H1 (cell line): ENCODE data around the gene FASTKD1. TPM values are rescaled to one million over a fixed set of nuclear protein-coding genes. Genes with fewer than 3 reads are reported as not detected.

Source experiments
- CTCF ChIA-PET: fragments of 300-600 bp; sonication (Branson Sonifier 250); formaldehyde crosslinking; loops from one replicate; lab custom pipeline; 2021; ENCODE audit not compliant: partially characterized antibody; lab: Charles Lee
- POLR2A ChIA-PET: fragments of 300-600 bp; sonication (Branson Sonifier 250); formaldehyde crosslinking; loops from one replicate; lab custom pipeline; 2021; ENCODE audit warnings: inconsistent platforms; ENCODE audit not compliant: partially characterized antibody; lab: Charles Lee
- DNase-seq, 2 experiments: peaks; one replicate each; pipeline versions ENCODE4 v3.0.0 to v3.0.0-alpha.2; 2010 to 2022; ENCODE audit warnings: low spot score in 2 of 2, low read depth in 1 of 2, mixed read lengths in 1 of 2
- FAIRE-seq: peaks from 2 replicates; lab custom pipeline; 2011; peaks lifted over from hg19 to GRCh38; lab: Jason Lieb, UNC
- H2AFZ ChIP-seq: 2 replicates; pipeline ENCODE4 v1.8.1; 2012; ENCODE audit warnings: low read length, inconsistent platforms
- H2AK5ac ChIP-seq: 2 replicates; pipeline ENCODE4 v1.6.1; 2013; ENCODE audit warnings: low read depth, low read length
- H2BK120ac ChIP-seq: replicated peaks from 2 replicates; pipeline ENCODE3; 2013; ENCODE audit warnings: low read depth, low read length, inconsistent platforms
- H2BK12ac ChIP-seq: 2 replicates; pipeline ENCODE4 v1.6.1; 2013; ENCODE audit warnings: low read depth, low read length
- H2BK15ac ChIP-seq: 2 replicates; pipeline ENCODE4 v1.6.1; 2013; ENCODE audit warnings: low read length
- H2BK20ac ChIP-seq: 2 replicates; pipeline ENCODE4 v1.6.1; 2013; ENCODE audit warnings: low read length
- H2BK5ac ChIP-seq: 2 replicates; pipeline ENCODE4 v1.6.1; 2013; ENCODE audit warnings: low read depth, low read length
- H3K14ac ChIP-seq: 2 replicates; pipeline ENCODE4 v1.6.1; 2013; ENCODE audit warnings: inconsistent platforms; ENCODE audit not compliant: insufficient read length
- H3K18ac ChIP-seq: 2 replicates; pipeline ENCODE4 v1.6.1; 2013; ENCODE audit warnings: low read length; ENCODE audit errors: extremely low read depth
- H3K23ac ChIP-seq: 2 replicates; pipeline ENCODE4 v1.6.1; 2013; ENCODE audit warnings: inconsistent platforms; ENCODE audit not compliant: insufficient read length
- H3K23me2 ChIP-seq: 2 replicates; pipeline ENCODE4 v1.6.1; 2013; ENCODE audit warnings: low read depth, low read length
- H3K27ac ChIP-seq: 2 replicates; pipeline ENCODE4 v1.6.1; 2011; ENCODE audit warnings: low read depth, low read length, inconsistent platforms
- H3K27me3 ChIP-seq, 4 experiments: replicated peaks in 1 of 4; 1 replicate in 1 of 4; 2 replicates in 3 of 4; pipeline versions ENCODE4 v1.6.1 to v1.8.1; 2011 to 2013; ENCODE audit warnings: low read length in 3 of 4, mild to moderate bottlenecking in 3 of 4, inconsistent platforms in 2 of 4, mixed read lengths in 2 of 4, moderate library complexity in 1 of 4; ENCODE audit not compliant: control insufficient read depth in 3 of 4, insufficient read depth in 3 of 4; ENCODE audit errors: extremely low read depth in 1 of 4
- H3K36me3 ChIP-seq, 4 experiments: 2 replicates each; pipeline versions ENCODE4 v1.6.1 to v1.8.1; 2011 to 2013; ENCODE audit warnings: mild to moderate bottlenecking in 4 of 4, low read length in 3 of 4, moderate library complexity in 2 of 4, control low read depth in 1 of 4, inconsistent platforms in 1 of 4; ENCODE audit not compliant: insufficient read depth in 4 of 4, control insufficient read depth in 2 of 4
- H3K4ac ChIP-seq: replicated peaks from 2 replicates; pipeline ENCODE3; 2013; ENCODE audit warnings: low read length, low read depth, mixed read lengths, inconsistent platforms; ENCODE audit not compliant: insufficient read length
- H3K4me1 ChIP-seq, 4 experiments: replicated peaks in 1 of 4; 1 replicate in 1 of 4; 2 replicates in 3 of 4; pipeline versions ENCODE4 v1.6.1 to v1.8.1; 2011 to 2013; ENCODE audit warnings: low read length in 3 of 4, inconsistent platforms in 2 of 4, mixed read lengths in 1 of 4; ENCODE audit not compliant: insufficient read depth in 4 of 4, control insufficient read depth in 3 of 4
- H3K4me2 ChIP-seq, 2 experiments: 2 replicates each; pipeline versions ENCODE4 v1.6.1 to v1.8.1; 2011 to 2013; ENCODE audit warnings: low read depth in 2 of 2, low read length in 2 of 2, control low read depth in 1 of 2, inconsistent platforms in 1 of 2, mild to moderate bottlenecking in 1 of 2; ENCODE audit not compliant: insufficient read depth in 1 of 2
- H3K4me3 ChIP-seq, 4 experiments: fragments of 200-600, 300-600 bp in 1 of 4; sonication (generic), shearing (Covaris generic), sonication (Bioruptor Twin) in 1 of 4; 2 replicates each; pipeline versions ENCODE4 v1.5.1 to v1.8.1; 2011 to 2016; ENCODE audit warnings: low read length in 4 of 4, low read depth in 3 of 4, control low read depth in 2 of 4, inconsistent platforms in 2 of 4, mild to moderate bottlenecking in 2 of 4, mixed read lengths in 1 of 4, moderate library complexity in 1 of 4; ENCODE audit not compliant: insufficient read depth in 2 of 4; ENCODE audit errors: extremely low read depth in 1 of 4
- H3K56ac ChIP-seq: replicated peaks from 2 replicates; pipeline ENCODE3; 2013; ENCODE audit warnings: low read depth, mild to moderate bottlenecking, mixed read lengths, low read length, inconsistent platforms; ENCODE audit not compliant: insufficient read length
- H3K79me1 ChIP-seq: 2 replicates; pipeline ENCODE4 v1.6.1; 2013; ENCODE audit warnings: low read depth, low read length, control low read depth
- H3K79me2 ChIP-seq, 2 experiments: 2 replicates each; pipeline versions ENCODE4 v1.6.1 to v1.8.1; 2012 to 2013; ENCODE audit warnings: low read length in 2 of 2, mild to moderate bottlenecking in 2 of 2, inconsistent platforms in 1 of 2; ENCODE audit not compliant: insufficient read depth in 2 of 2, control insufficient read depth in 1 of 2
- H3K9ac ChIP-seq, 4 experiments: replicated peaks in 1 of 4; 1 replicate in 1 of 4; 2 replicates in 3 of 4; pipeline versions ENCODE4 v1.6.1 to v1.8.1; 2011 to 2013; ENCODE audit warnings: low read depth in 3 of 4, low read length in 3 of 4, control low read depth in 2 of 4, mild to moderate bottlenecking in 2 of 4, moderate library complexity in 2 of 4, inconsistent platforms in 1 of 4; ENCODE audit errors: extremely low read depth in 1 of 4
- H3K9me3 ChIP-seq, 2 experiments: 2 replicates each; pipeline versions ENCODE4 v1.6.1 to v1.8.1; 2012 to 2013; ENCODE audit warnings: mild to moderate bottlenecking in 2 of 2, moderate library complexity in 2 of 2, control low read depth in 1 of 2, inconsistent platforms in 1 of 2, low read depth in 1 of 2, low read length in 1 of 2, mixed read lengths in 1 of 2; ENCODE audit not compliant: insufficient read depth in 2 of 2
- H4K20me1 ChIP-seq, 2 experiments: replicated peaks in 1 of 2; 2 replicates each; pipeline versions ENCODE3 to v1.8.1; 2011 to 2013; ENCODE audit warnings: inconsistent platforms in 2 of 2, low read length in 2 of 2, mild to moderate bottlenecking in 1 of 2; ENCODE audit not compliant: insufficient read depth in 2 of 2, control insufficient read depth in 1 of 2
- H4K5ac ChIP-seq: 2 replicates; pipeline ENCODE4 v1.6.1; 2013; ENCODE audit warnings: low read length, low read depth, mixed read lengths, inconsistent platforms; ENCODE audit not compliant: insufficient read length
- H4K8ac ChIP-seq: 2 replicates; pipeline ENCODE4 v1.8.0; 2013; ENCODE audit warnings: mild to moderate bottlenecking, moderate library complexity, low read length, inconsistent platforms; ENCODE audit not compliant: insufficient read depth; ENCODE audit errors: extremely low read depth
- H4K91ac ChIP-seq: replicated peaks from 2 replicates; pipeline ENCODE3; 2013; ENCODE audit warnings: low read length, mixed read lengths, inconsistent platforms; ENCODE audit not compliant: insufficient read length
- CREB1 ChIP-seq: IDR thresholded peaks from 2 replicates; pipeline ENCODE4 v1.6.1; 2012; ENCODE audit warnings: inconsistent platforms
- E2F6 ChIP-seq: IDR thresholded peaks from 2 replicates; pipeline ENCODE4 v1.6.1; 2012; ENCODE audit warnings: inconsistent platforms
- GABPA ChIP-seq: IDR thresholded peaks from 2 replicates; pipeline ENCODE4 v1.6.1; 2011; ENCODE audit warnings: mild to moderate bottlenecking, low read length, moderate library complexity, borderline replicate concordance; ENCODE audit not compliant: insufficient read depth
- KDM1A ChIP-seq: fragments of 200-600, 300-600 bp; sonication (generic); IDR thresholded peaks from 2 replicates; pipeline ENCODE4 v1.7.1; 2016; ENCODE audit warnings: mild to moderate bottlenecking, low read length, borderline replicate concordance
- SP1 ChIP-seq: IDR thresholded peaks from 2 replicates; pipeline ENCODE4 v1.6.1; 2011; ENCODE audit warnings: low read depth, low read length
- TAF1 ChIP-seq: IDR thresholded peaks from 2 replicates; pipeline ENCODE4 v1.6.1; 2011; ENCODE audit warnings: mild to moderate bottlenecking, low read depth, low read length
- ZNF274 ChIP-seq: IDR thresholded peaks from 2 replicates; pipeline ENCODE4 v1.7.0; 2012; ENCODE audit warnings: low read length, borderline replicate concordance; ENCODE audit errors: extremely low read depth
- polyA plus RNA-seq, 7 experiments: library from polyadenylated mRNA; depleted of rRNA in 3 of 7; stranded (reverse) in 5 of 7; unstranded in 2 of 7; fragments of >200 nt in 5 of 7; fragments of 200-250 nt in 2 of 7; gene quantifications; 1 replicate in 5 of 7; 2 replicates in 1 of 7; 4 replicates in 1 of 7; pipeline versions ENCODE4 v1.2.1 to v1.2.3, GENCODE V29; 2011 to 2013; ENCODE audit warnings: missing spikeins in 2 of 7, mixed read lengths in 2 of 7
- total RNA-seq: library from RNA; stranded (reverse); fragmentation: NEBNext Ultra II Directional; extraction: Animal tissue kit (Norgen Biotek cat#: 25700); gene quantifications from 2 replicates; pipeline ENCODE4 v1.2.1, GENCODE V29; 2021

Gene FASTKD1
- total and polyA plus RNA-seq, 2 of the 8 experiments (the other 6 are each of a cell fraction or from before 2014, with no cell fraction given): 18.7 to 70.8 TPM

- Histone ChIP-seq H3K4me3 (no peak overlapping the region), H3K79me1 (no peaks in the 10 kb centered on the region), H3K56ac (no peak overlapping the region), H2AK5ac (no peak overlapping the region), H3K4me2 (no peak overlapping the region), H3K9me3 (peaks cover 2 to 4% of the 10 kb centered on the region in 2 experiments; a peak in 1 of 4 replicates), H3K79me2 (no peaks in the 10 kb centered on the region), H2BK120ac (no peak overlapping the region), H3K18ac (no peak overlapping the region), H3K4ac (no peak overlapping the region), H2AFZ (no peak overlapping the region), H3K23me2 (no peaks in the 10 kb centered on the region), H4K91ac (no peak overlapping the region), H4K8ac (no peak overlapping the region), H4K5ac (no peak overlapping the region), H3K9ac (no peak overlapping the region), H2BK15ac (no peak overlapping the region), H2BK12ac (no peak overlapping the region), H2BK20ac (no peak overlapping the region), H4K20me1 (no peaks in the 10 kb centered on the region), H3K23ac (no peak overlapping the region), H3K27me3 (no peaks in the 10 kb centered on the region), H3K14ac (no peak overlapping the region), H2BK5ac (no peak overlapping the region), H3K4me1 (no peaks in the 10 kb centered on the region), H3K27ac (no peak overlapping the region), H3K36me3 (no peaks in the 10 kb centered on the region)
- ChIA-PET CTCF (no interaction called here), POLR2A (no interaction called here)
- no peak for FAIRE-seq
- no peak for DNase-seq
- TF ChIP-seq TAF1 (no peak), KDM1A (no peak), SP1 (no peak), E2F6 (no peak), GABPA (no peak), CREB1 (no peak), ZNF274 (no peak)
These were observed 82.3 kb downstream of the FASTKD1 start for GRCh38 chr2:169491378-169491777.
